ENCODE results near the gene IRF2BPL.

The IRF2BPL gene

GRCh38 chr14:77074969-77075368 is 46.5 kb upstream of the IRF2BPL start:
- Histone ChIP-seq H3K9me3 (ENCODE audit: low read length) (no peaks in the 10 kb centered on the region), H4K20me1 (ENCODE audit: insufficient read depth, low read length) (no peaks in the 10 kb centered on the region), H3K4me1 (ENCODE audit: insufficient read depth, low read length, severe bottlenecking) (no peaks in the 10 kb centered on the region), H3F3A (ENCODE audit: insufficient read depth, low read length) (no peaks in the 10 kb centered on the region), H3K36me3 (ENCODE audit: insufficient read depth, low read length) (no peaks in the 10 kb centered on the region; the same call in 1 of the 2 replicates), H3K4me2 (ENCODE audit: low read length) (no peak overlapping the region), H3K79me2 (ENCODE audit: insufficient read depth, low read length) (no peaks in the 10 kb centered on the region), H2AFZ (ENCODE audit: low read length) (no peak overlapping the region), H3K4me3 (ENCODE audit: low read depth, low read length, poor library complexity, severe bottlenecking) (no peak overlapping the region), H3K27me3 (ENCODE audit: insufficient read depth, low read length) (peaks cover 11% of the 10 kb centered on the region), H3K27ac (ENCODE audit: low read depth, low read length, poor library complexity, severe bottlenecking) (no peak overlapping the region), H3K9me2 (ENCODE audit: low read depth, low read length) (no peaks in the 10 kb centered on the region), H3K9ac (ENCODE audit: low read length) (no peak overlapping the region)
- no peak for TF ChIP-seq CTCF (IDR thresholded peaks at IDR 0.05; ENCODE audit: low read length)
- no peak for TF ChIP-seq EZH2 (IDR thresholded peaks at IDR 0.05; ENCODE audit: borderline replicate concordance, low read length)

- no peak overlapping the region for H3K27ac ChIP-seq (ENCODE audit: low read depth, low read length, poor library complexity, severe bottlenecking)
- no peak overlapping the region for H2AFZ ChIP-seq (ENCODE audit: low read length)
- H3K4me1 ChIP-seq (ENCODE audit: insufficient read depth, low read length, severe bottlenecking): no peaks in the 10 kb centered on the region
- TF ChIP-seq CTCF (IDR thresholded peaks at IDR 0.05; ENCODE audit: low read length) (no peak), EZH2 (IDR thresholded peaks at IDR 0.05; ENCODE audit: borderline replicate concordance, low read length) (no peak)
- H3K79me2 ChIP-seq (ENCODE audit: insufficient read depth, low read length): no peaks in the 10 kb centered on the region
- peaks cover 11% of the 10 kb centered on the region for H3K27me3 ChIP-seq (ENCODE audit: insufficient read depth, low read length)
- no peak overlapping the region for H3K9ac ChIP-seq (ENCODE audit: low read length)
- no peak overlapping the region for H3K4me2 ChIP-seq (ENCODE audit: low read length)
- H3F3A ChIP-seq (ENCODE audit: insufficient read depth, low read length): no peaks in the 10 kb centered on the region
- H3K9me3 ChIP-seq (ENCODE audit: low read length): no peaks in the 10 kb centered on the region
- H4K20me1 ChIP-seq (ENCODE audit: insufficient read depth, low read length): no peaks in the 10 kb centered on the region
- no peaks in the 10 kb centered on the region for H3K36me3 ChIP-seq (ENCODE audit: insufficient read depth, low read length)
- no peaks in the 10 kb centered on the region for H3K9me2 ChIP-seq (ENCODE audit: low read depth, low read length)
- no peak overlapping the region for H3K4me3 ChIP-seq (ENCODE audit: low read depth, low read length, poor library complexity, severe bottlenecking)
Observed at GRCh38 chr14:77071938-77072388, 43.5 kb upstream of the IRF2BPL start.

GRCh38 chr14:77069551-77069950 is 41.0 kb upstream of the IRF2BPL start:
- H3K4me2 ChIP-seq (ENCODE audit: low read length): no peak overlapping the region
- peaks cover 14% of the 10 kb centered on the region for H3K27me3 ChIP-seq (ENCODE audit: insufficient read depth, low read length)
- TF ChIP-seq EZH2 (IDR thresholded peaks at IDR 0.05; ENCODE audit: borderline replicate concordance, low read length): no peak
- no peak for TF ChIP-seq CTCF (IDR thresholded peaks at IDR 0.05; ENCODE audit: low read length)
- H2AFZ ChIP-seq (ENCODE audit: low read length): no peak overlapping the region
- H3K4me1 ChIP-seq (ENCODE audit: insufficient read depth, low read length, severe bottlenecking): peaks cover 4% of the 10 kb centered on the region
- H3K79me2 ChIP-seq (ENCODE audit: insufficient read depth, low read length): no peaks in the 10 kb centered on the region
- H3K9me2 ChIP-seq (ENCODE audit: low read depth, low read length): no peaks in the 10 kb centered on the region
- H3K9me3 ChIP-seq (ENCODE audit: low read length): no peaks in the 10 kb centered on the region
- H3K9ac ChIP-seq (ENCODE audit: low read length): no peak overlapping the region
- H3K36me3 ChIP-seq (ENCODE audit: insufficient read depth, low read length): no peaks in the 10 kb centered on the region
- no peak overlapping the region for H3K4me3 ChIP-seq (ENCODE audit: low read depth, low read length, poor library complexity, severe bottlenecking)
- H4K20me1 ChIP-seq (ENCODE audit: insufficient read depth, low read length): no peaks in the 10 kb centered on the region
- H3F3A ChIP-seq (ENCODE audit: insufficient read depth, low read length): no peaks in the 10 kb centered on the region
- no peak overlapping the region for H3K27ac ChIP-seq (ENCODE audit: low read depth, low read length, poor library complexity, severe bottlenecking)
